Measurements from ENCODE around the gene CFAP52. TPM values are rescaled to one million over a fixed set of nuclear protein-coding genes. Genes with fewer than 3 reads are reported as not detected.

The CFAP52 gene
- total and polyA plus RNA-seq, 2 of the 8 experiments (the other 6 are each of a cell fraction or from before 2014, with no cell fraction given): 0.11 TPM; not detected in 1

- TF ChIP-seq, protein P1, sequence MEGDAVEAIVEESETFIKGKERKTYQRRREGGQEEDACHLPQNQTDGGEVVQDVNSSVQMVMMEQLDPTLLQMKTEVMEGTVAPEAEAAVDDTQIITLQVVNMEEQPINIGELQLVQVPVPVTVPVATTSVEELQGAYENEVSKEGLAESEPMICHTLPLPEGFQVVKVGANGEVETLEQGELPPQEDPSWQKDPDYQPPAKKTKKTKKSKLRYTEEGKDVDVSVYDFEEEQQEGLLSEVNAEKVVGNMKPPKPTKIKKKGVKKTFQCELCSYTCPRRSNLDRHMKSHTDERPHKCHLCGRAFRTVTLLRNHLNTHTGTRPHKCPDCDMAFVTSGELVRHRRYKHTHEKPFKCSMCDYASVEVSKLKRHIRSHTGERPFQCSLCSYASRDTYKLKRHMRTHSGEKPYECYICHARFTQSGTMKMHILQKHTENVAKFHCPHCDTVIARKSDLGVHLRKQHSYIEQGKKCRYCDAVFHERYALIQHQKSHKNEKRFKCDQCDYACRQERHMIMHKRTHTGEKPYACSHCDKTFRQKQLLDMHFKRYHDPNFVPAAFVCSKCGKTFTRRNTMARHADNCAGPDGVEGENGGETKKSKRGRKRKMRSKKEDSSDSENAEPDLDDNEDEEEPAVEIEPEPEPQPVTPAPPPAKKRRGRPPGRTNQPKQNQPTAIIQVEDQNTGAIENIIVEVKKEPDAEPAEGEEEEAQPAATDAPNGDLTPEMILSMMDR (IDR thresholded peaks at IDR 0.05; ENCODE audit: control extremely low read depth in 1 of 3, insufficient read depth in 1 of 3, low read depth in 1 of 3, low read length in 3 of 3): peak in 2 of 3 experiments; percentile 4 to 52; a peak in 3 of 4 replicates
- no peak for TF ChIP-seq SUZ12 (IDR thresholded peaks at IDR 0.05; ENCODE audit: low read length)
- no peak for TF ChIP-seq TEAD4 (IDR thresholded peaks at IDR 0.05; ENCODE audit: low read depth, low read length)
- TF ChIP-seq POLR2A (IDR thresholded peaks at IDR 0.05; ENCODE audit: control extremely low read depth in 1 of 2, low read depth in 2 of 2, low read length in 2 of 2): no peak
Measured at GRCh38 chr17:9645851-9646545, 69.6 kb downstream of the CFAP52 start (continued).

All from H1 (cell line).